ENCODE measurements around the gene KRT78.
A peak's percentile ranks its signal among the peaks of the same experiment; 100 is the strongest.
"Not testable (repeated sequence)": the region's sequence is repeated elsewhere in the genome, so short reads cannot be mapped to it uniquely, and the experiment has no call there.

The KRT78 gene

DNA sequence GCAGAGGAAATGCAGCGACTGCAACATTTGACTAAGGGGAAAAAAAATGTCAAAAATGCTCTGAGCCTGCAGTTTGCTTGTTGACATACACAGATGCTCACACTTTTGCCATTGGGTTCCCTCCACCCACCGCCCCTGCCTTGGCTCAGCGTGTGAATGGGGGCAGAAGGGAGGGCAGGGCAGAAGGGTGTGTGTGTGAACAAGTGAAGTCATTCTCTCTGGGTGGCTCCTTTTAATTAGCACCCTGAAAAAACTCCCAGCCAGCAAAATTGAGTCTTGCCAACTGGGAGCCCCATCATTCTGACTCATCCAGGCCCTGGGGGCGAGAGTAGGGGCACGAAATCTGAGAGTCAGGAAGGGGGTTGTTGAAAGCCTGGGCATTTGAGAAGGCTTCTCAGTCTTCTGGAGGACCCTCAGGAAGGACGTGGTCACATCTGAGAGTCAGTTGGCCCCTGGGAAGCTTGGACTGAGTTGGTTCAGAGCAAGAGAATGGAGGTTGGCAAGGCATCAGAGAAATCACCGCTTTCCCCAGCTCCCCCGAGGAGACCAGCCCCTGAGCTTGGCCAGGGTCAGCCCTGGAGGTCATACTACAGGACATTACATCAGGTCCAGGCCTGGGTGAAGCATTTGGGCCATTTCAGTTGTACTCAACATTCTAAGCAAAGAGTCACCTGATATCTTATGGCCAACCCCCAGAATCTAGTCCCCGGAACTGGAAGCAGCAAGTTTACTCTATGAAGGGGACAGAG lies 22.7 kb upstream of the KRT78 start:
- peak; percentile 75 for DNase-seq (ENCODE audit: low read depth)

DNA sequence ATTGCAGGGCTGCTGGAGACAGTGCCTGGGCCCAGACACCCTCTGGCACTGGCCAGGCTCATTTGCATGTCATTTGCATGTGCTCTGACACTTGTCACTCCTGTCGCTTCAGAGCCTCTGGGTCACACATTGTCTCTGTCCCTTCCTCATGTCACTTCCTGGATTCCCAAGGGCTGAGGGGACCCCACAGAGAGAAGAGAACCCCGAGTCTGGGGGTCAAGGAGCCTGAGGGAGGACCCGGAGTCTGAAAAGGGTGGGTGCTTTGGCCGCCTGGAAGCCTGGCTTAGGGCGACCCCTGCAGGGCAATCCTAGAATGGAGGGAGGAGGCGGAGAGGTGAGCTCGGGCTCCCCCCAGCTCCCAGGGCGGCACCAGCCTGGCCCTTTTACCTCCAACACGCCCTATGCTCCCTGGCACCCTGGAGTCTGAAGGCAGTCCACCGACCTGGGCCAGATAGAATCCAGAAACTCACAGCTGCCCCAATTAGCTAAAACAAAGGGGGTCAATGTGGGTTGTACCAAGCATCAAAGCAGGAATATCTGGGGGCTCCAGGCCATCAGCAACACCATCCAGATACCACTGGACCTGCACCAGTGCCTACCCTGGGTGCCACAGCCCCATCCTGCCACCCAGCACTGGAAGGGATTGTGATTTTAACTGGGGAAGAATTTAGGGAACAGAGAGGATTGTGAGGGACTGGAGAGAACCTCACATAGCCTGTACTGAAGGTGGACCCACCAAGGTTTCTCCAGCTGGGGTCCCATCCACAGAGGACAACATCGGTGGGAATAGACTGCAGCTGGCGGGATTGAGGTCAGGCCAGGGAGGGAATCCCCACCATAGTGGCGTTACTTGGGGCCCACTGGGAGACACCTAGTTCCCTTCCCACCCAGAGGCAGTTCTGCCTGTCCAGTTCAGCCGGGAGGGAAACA lies 21.8 kb upstream of the KRT78 start:
- no peak for DNase-seq (ENCODE audit: low read depth)

- DNase-seq (ENCODE audit: low read depth) = no peak
Measured at GRCh38 chr12:52867642-52868041, 18.8 kb upstream of the KRT78 start.

DNA sequence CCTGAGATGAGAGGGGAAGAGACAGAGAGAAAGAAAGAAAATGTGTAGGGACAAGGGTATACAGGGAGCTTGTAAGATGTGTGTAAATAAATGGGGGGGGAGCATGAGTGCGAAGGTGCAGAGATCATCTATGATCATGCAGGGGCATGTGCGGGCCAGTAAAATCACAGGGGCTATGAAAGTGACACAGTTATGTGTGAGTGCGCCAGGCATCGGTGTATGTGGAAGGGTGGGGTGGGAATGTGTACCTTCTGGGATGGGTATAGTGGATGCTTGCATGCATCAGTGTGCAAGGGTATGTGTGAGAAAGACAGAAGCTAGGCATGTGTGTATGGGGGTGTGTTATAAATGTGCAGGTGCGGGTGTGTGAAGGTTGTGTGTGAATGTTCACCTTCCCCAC lies 18.4 kb upstream of the KRT78 start:
- DNase-seq (ENCODE audit: low read depth) = no peak

DNA sequence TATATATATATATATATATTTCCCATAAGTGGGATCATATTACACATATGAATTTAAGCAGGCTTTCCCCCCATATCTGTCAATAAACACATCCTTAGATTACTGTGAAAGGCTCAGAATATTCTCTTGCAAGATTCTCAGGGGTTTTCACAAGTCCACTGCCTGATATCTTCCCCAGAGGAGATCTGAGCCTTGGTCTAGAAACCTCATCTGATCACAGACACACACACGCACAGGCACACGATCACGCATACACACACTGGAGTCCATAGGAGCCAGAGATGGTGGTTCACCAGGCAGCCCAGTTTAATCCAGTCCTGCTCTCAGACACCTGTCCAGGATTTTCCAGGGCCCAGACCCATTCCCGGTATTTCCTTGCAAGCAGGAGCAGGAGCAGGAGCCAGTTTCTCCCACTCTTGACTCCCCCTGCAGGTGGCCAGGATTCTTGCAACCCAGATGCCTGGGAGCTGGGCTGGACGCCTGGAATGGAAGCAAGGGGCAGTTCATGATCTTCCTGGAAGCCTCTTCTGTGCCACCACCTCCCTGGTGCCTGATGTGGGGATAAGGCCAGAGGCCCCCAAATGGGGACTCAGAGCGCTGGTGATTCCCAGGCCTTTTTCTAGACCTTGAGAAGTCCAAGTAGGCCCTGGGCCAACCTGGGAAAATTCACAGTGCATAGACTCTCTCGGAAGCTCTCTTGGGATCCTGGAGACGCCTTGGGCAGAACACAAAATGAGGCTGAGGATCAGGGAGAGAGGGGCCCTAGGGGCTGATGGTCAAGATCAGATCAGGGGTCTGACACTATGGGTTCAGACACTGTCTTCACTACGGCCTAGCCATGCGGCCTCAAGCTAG lies 16.5 kb upstream of the KRT78 start:
- peak; percentile 32 for DNase-seq (ENCODE audit: low read depth)

- no peak for DNase-seq (ENCODE audit: low read depth)
Measured at GRCh38 chr12:52862023-52862422, 13.2 kb upstream of the KRT78 start.

DNA sequence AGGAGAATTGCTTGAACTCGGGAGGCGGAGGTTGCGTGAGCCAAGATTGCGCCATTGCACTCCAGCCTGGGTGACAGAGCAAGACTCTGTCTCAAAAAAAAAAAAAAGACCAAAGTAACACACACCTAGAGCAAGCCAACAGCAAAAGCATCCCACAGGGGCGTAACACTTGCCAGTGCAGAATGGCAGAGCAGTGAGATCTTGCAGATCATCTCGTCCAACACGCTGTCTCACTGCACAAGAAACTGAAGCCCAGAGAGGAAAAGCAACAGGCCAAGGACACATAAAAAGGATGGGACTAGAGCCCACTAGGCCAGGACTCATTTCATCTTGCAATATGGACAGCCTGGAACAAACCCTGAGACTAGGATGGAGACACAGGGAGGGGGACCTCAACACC lies 12.7 kb upstream of the KRT78 start:
- DNase-seq (ENCODE audit: low read depth) = no peak

- peak; percentile 73 for DNase-seq (ENCODE audit: low read depth)
Measured at GRCh38 chr12:52860102-52860823, 11.5 kb upstream of the KRT78 start.

GRCh38 chr12:52857500-52857899 lies 8.7 kb upstream of the KRT78 start:
- no peak for DNase-seq (ENCODE audit: low read depth)

DNA sequence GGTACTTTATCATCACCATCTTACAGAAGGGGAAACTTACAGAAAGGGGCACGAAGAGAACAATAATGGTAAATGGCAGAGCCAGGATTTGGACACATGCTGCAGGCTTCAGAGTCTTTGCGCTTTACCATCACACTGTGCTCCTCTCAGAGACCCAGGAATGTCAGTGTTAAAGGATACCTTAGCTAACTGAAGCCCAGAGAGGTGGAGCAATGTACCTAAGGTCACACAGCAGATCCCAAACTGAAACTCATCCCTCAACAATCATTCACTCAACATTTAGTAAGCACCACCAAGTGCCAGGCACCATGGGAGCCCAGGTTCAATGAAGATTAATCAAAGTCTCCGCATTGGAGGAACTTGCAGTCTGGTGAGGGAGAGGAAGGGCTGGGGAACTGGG lies 8.0 kb upstream of the KRT78 start:
- DNase-seq (ENCODE audit: low read depth) = no peak

- not testable (repeated sequence) for DNase-seq (ENCODE audit: low read depth)
Measured at GRCh38 chr12:52856077-52856476, 7.3 kb upstream of the KRT78 start.

DNA sequence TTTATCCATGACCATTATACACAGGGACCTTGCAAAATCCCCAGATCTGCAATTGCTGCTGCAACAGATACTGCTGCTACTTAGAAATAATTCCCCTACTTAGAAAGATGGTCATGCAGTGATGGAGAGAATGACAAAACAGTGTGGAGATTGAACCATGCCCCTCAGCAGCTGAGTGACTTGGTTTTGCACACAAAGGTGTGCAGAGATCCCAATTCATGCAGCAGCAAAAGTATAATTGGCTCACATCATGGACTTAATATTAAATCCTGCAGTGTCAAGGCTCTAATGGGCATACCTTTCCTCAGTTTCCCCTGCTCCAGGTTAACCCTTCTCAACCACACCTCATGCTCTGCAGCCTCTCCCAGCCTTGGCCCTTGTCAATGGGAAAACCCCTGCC lies 3.0 kb upstream of the KRT78 start:
- DNase-seq (ENCODE audit: low read depth) = no peak

DNA sequence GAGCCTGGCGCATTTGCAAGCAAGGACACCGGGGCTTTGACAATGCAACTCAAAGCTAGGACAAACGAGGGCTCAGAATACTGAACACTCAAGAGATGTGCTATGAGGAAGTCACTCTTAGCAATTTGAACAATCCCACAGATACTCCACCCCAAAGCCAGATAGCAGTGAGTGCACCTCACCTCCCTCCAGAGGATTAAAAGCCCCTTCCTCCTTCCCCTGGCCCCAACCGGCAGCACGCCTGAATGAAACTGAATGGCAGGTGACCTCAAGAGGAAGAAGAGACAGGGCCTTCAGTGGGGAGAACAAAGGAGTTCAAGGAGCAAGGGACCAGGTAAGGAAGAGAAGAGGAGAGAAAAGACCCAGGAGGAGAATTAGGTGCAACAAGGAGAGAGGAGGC lies 1.9 kb upstream of the KRT78 start:
- no peak for DNase-seq (ENCODE audit: low read depth)

- DNase-seq (ENCODE audit: low read depth) = no peak
Measured at GRCh38 chr12:52849511-52849910, 717 bp upstream of the KRT78 start.

DNA sequence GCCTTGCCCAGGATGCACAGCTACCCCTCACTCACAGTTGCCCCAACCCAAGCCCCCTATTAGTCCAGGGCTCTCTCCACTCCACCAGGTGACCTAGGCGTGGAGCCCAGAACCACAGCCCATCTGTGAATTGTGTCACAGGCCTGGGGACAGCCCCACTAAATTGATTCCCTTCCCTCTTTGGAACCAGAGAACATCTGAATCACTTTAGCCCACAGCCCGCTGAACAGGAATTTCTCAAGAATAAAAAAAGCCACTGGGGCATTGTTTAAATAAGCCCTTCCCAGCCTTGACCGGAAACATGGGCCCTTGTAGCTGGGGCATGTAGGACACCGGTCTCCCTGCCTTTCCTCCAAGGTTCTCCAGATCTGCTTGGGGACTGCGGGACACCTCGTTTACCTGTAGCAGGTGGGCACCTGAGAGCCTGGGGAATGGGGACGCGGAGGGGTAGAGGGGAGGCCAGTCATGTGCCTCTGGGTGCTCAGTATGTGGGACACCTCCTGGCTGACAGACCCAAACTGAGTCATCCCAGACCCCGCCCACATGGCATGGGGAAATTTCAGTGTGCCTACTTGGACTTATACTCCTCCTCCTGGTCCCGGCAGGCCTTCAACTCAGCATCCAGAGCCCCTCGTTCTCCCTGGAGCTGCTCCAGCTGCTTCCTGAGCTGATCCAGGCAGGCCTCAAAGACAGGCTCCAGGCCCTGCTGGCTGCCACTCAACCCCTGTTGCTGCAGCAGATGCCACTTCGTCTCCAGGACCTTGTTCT lies 1.3 kb downstream of the KRT78 start:
- DNase-seq (ENCODE audit: low read depth) = no peak

GRCh38 chr12:52846356-52846970 lies 2.3 kb downstream of the KRT78 start:
- no peak for DNase-seq (ENCODE audit: low read depth)

DNA sequence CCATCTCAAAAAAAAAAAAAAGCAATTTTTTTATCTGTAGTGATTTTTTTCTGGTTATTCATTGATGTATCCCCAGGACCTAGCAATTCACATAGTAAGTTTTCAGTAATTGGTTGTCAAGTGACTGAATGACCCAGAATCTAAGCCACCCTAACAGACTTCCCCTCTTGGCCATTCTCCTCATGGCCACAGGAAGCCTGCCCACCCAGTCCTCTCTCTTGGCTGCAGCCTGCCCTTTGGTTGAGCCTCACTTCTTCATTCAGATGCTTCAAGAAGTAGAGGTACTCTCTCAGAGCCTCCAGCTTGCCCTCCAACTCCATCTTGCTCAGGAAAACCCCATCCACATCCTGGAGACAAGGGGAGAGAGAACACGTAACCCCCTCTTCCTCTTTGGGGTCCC lies 2.8 kb downstream of the KRT78 start:
- DNase-seq (ENCODE audit: low read depth) = no peak

GRCh38 chr12:52844386-52844785 lies 4.4 kb downstream of the KRT78 start:
- DNase-seq (ENCODE audit: low read depth) = no peak

DNA sequence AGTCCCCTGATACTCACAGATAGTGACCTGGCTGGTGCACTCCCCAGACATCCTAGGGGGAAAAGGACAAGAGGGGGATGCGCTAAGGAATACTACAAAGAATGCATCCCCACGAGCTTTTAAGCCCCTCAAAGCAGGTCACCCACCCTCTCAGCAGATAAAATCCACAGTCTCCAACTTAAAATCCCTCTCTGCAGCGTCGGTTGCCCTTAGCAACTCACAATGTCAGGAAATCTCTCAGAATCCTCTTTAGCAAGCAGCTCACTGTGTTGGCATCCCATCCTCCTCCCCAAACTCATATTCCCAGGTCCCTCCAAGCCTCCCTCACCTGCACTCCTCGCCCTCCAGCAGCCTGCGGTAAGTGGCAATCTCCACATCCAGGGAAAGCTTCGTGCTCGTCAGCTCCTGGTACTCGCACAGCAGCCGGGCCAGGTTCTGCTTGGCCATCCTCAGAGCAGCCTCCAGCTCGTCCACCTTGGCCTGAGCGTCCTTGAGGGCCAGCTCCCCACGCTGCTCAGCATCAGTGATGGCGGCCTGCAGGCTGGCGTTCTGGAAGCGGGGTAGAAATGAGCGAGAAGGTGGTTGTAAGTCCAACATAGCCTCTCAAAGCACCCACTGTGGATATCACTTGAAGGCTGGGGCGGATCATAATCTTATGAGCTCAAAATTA lies 9.2 kb downstream of the KRT78 start:
- no peak for DNase-seq (ENCODE audit: low read depth)
